Measurements from ENCODE around the gene TMEM150C.

The TMEM150C gene

GRCh38 chr4:82528868-82529267 is 32.9 kb downstream of the TMEM150C start:
- no peak overlapping the region for H3K9ac ChIP-seq (ENCODE audit: low read length)
- H3K27me3 ChIP-seq (ENCODE audit: control insufficient read depth in 1 of 2, insufficient read depth in 2 of 2, low read length in 2 of 2): no peaks in the 10 kb centered on the region
- H3K4me1 ChIP-seq (ENCODE audit: insufficient read depth, low read length): no peaks in the 10 kb centered on the region
- no peak overlapping the region for H3K27ac ChIP-seq (ENCODE audit: low read depth, low read length)
- H3K36me3 ChIP-seq (ENCODE audit: insufficient read depth, low read length): no peaks in the 10 kb centered on the region
- no peak overlapping the region for H3K4me3 ChIP-seq (ENCODE audit: low read depth in 1 of 2, low read length in 2 of 2)
- H3K9me3 ChIP-seq (ENCODE audit: low read length): no peaks in the 10 kb centered on the region

- Histone ChIP-seq H3K4me1 (ENCODE audit: insufficient read depth, low read length) (no peaks in the 10 kb centered on the region), H3K9me3 (ENCODE audit: low read length) (no peaks in the 10 kb centered on the region), H3K36me3 (ENCODE audit: insufficient read depth, low read length) (no peaks in the 10 kb centered on the region), H3K9ac (ENCODE audit: low read length) (no peak overlapping the region), H3K27me3 (ENCODE audit: control insufficient read depth in 1 of 2, insufficient read depth in 2 of 2, low read length in 2 of 2) (no peaks in the 10 kb centered on the region), H3K4me3 (ENCODE audit: low read depth in 1 of 2, low read length in 2 of 2) (no peak overlapping the region), H3K27ac (ENCODE audit: low read depth, low read length) (no peak overlapping the region)
These were observed 33.7 kb downstream of the TMEM150C start for GRCh38 chr4:82528074-82528473.

GRCh38 chr4:82525307-82525911 is 36.4 kb downstream of the TMEM150C start:
- no peaks in the 10 kb centered on the region for H3K36me3 ChIP-seq (ENCODE audit: insufficient read depth, low read length)
- H3K9me3 ChIP-seq (ENCODE audit: low read length): no peaks in the 10 kb centered on the region
- H3K9ac ChIP-seq (ENCODE audit: low read length): no peak overlapping the region
- no peak overlapping the region for H3K4me3 ChIP-seq (ENCODE audit: low read depth in 1 of 2, low read length in 2 of 2)
- no peak overlapping the region for H3K27ac ChIP-seq (ENCODE audit: low read depth, low read length)
- no peaks in the 10 kb centered on the region for H3K4me1 ChIP-seq (ENCODE audit: insufficient read depth, low read length)
- H3K27me3 ChIP-seq (ENCODE audit: control insufficient read depth in 1 of 2, insufficient read depth in 2 of 2, low read length in 2 of 2): no peaks in the 10 kb centered on the region

- Histone ChIP-seq H3K9me3 (ENCODE audit: low read length) (no peaks in the 10 kb centered on the region), H3K4me1 (ENCODE audit: insufficient read depth, low read length) (no peaks in the 10 kb centered on the region), H3K9ac (ENCODE audit: low read length) (no peak overlapping the region), H3K27me3 (ENCODE audit: control insufficient read depth in 1 of 2, insufficient read depth in 2 of 2, low read length in 2 of 2) (no peaks in the 10 kb centered on the region), H3K27ac (ENCODE audit: low read depth, low read length) (no peak overlapping the region), H3K4me3 (ENCODE audit: low read depth in 1 of 2, low read length in 2 of 2) (no peak overlapping the region), H3K36me3 (ENCODE audit: insufficient read depth, low read length) (no peaks in the 10 kb centered on the region)
These were observed 37.1 kb downstream of the TMEM150C start for GRCh38 chr4:82524570-82525152.

- Histone ChIP-seq H3K4me1 (ENCODE audit: insufficient read depth, low read length) (no peaks in the 10 kb centered on the region), H3K9me3 (ENCODE audit: low read length) (no peaks in the 10 kb centered on the region), H3K4me3 (ENCODE audit: low read depth in 1 of 2, low read length in 2 of 2) (no peak overlapping the region), H3K9ac (ENCODE audit: low read length) (no peak overlapping the region), H3K27ac (ENCODE audit: low read depth, low read length) (no peak overlapping the region), H3K36me3 (ENCODE audit: insufficient read depth, low read length) (no peaks in the 10 kb centered on the region), H3K27me3 (ENCODE audit: control insufficient read depth in 1 of 2, insufficient read depth in 2 of 2, low read length in 2 of 2) (no peaks in the 10 kb centered on the region)
These were observed 38.6 kb downstream of the TMEM150C start for GRCh38 chr4:82523179-82523578.

GRCh38 chr4:82522472-82522871 is 39.3 kb downstream of the TMEM150C start:
- H3K4me1 ChIP-seq (ENCODE audit: insufficient read depth, low read length): no peaks in the 10 kb centered on the region
- no peak overlapping the region for H3K4me3 ChIP-seq (ENCODE audit: low read depth in 1 of 2, low read length in 2 of 2)
- H3K9me3 ChIP-seq (ENCODE audit: low read length): no peaks in the 10 kb centered on the region
- no peaks in the 10 kb centered on the region for H3K36me3 ChIP-seq (ENCODE audit: insufficient read depth, low read length)
- no peaks in the 10 kb centered on the region for H3K27me3 ChIP-seq (ENCODE audit: control insufficient read depth in 1 of 2, insufficient read depth in 2 of 2, low read length in 2 of 2)
- no peak overlapping the region for H3K27ac ChIP-seq (ENCODE audit: low read depth, low read length)
- H3K9ac ChIP-seq (ENCODE audit: low read length): no peak overlapping the region

- H3K9me3 ChIP-seq (ENCODE audit: low read length): no peaks in the 10 kb centered on the region
- no peak overlapping the region for H3K4me3 ChIP-seq (ENCODE audit: low read depth in 1 of 2, low read length in 2 of 2)
- no peak overlapping the region for H3K27ac ChIP-seq (ENCODE audit: low read depth, low read length)
- H3K4me1 ChIP-seq (ENCODE audit: insufficient read depth, low read length): peaks cover 5% of the 10 kb centered on the region
- no peak overlapping the region for H3K9ac ChIP-seq (ENCODE audit: low read length)
- H3K27me3 ChIP-seq (ENCODE audit: control insufficient read depth in 1 of 2, insufficient read depth in 2 of 2, low read length in 2 of 2): no peaks in the 10 kb centered on the region
- H3K36me3 ChIP-seq (ENCODE audit: insufficient read depth, low read length): no peaks in the 10 kb centered on the region
These were observed 40.5 kb downstream of the TMEM150C start for GRCh38 chr4:82521283-82521682.

- Histone ChIP-seq H3K36me3 (ENCODE audit: insufficient read depth, low read length) (no peaks in the 10 kb centered on the region), H3K4me3 (ENCODE audit: low read depth in 1 of 2, low read length in 2 of 2) (no peak overlapping the region), H3K9me3 (ENCODE audit: low read length) (no peaks in the 10 kb centered on the region), H3K27me3 (ENCODE audit: control insufficient read depth in 1 of 2, insufficient read depth in 2 of 2, low read length in 2 of 2) (no peaks in the 10 kb centered on the region), H3K9ac (ENCODE audit: low read length) (no peak overlapping the region), H3K4me1 (ENCODE audit: insufficient read depth, low read length) (peaks cover 5% of the 10 kb centered on the region), H3K27ac (ENCODE audit: low read depth, low read length) (no peak overlapping the region)
These were observed 42.0 kb downstream of the TMEM150C start for GRCh38 chr4:82519776-82520175.

- Histone ChIP-seq H3K9ac (ENCODE audit: low read length) (no peak overlapping the region), H3K27ac (ENCODE audit: low read depth, low read length) (no peak overlapping the region), H3K4me3 (ENCODE audit: low read depth in 1 of 2, low read length in 2 of 2) (no peak overlapping the region), H3K27me3 (ENCODE audit: control insufficient read depth in 1 of 2, insufficient read depth in 2 of 2, low read length in 2 of 2) (no peaks in the 10 kb centered on the region), H3K36me3 (ENCODE audit: insufficient read depth, low read length) (no peaks in the 10 kb centered on the region), H3K9me3 (ENCODE audit: low read length) (no peaks in the 10 kb centered on the region), H3K4me1 (ENCODE audit: insufficient read depth, low read length) (peaks cover 5% of the 10 kb centered on the region)
These were observed 42.7 kb downstream of the TMEM150C start for GRCh38 chr4:82519072-82519471.

GRCh38 chr4:82517043-82517442 is 44.7 kb downstream of the TMEM150C start:
- H3K4me1 ChIP-seq (ENCODE audit: insufficient read depth, low read length): peaks cover 5% of the 10 kb centered on the region
- H3K27ac ChIP-seq (ENCODE audit: low read depth, low read length): no peak overlapping the region
- H3K4me3 ChIP-seq (ENCODE audit: low read depth in 1 of 2, low read length in 2 of 2): no peak overlapping the region
- no peaks in the 10 kb centered on the region for H3K27me3 ChIP-seq (ENCODE audit: control insufficient read depth in 1 of 2, insufficient read depth in 2 of 2, low read length in 2 of 2)
- H3K9me3 ChIP-seq (ENCODE audit: low read length): no peaks in the 10 kb centered on the region
- no peaks in the 10 kb centered on the region for H3K36me3 ChIP-seq (ENCODE audit: insufficient read depth, low read length)
- H3K9ac ChIP-seq (ENCODE audit: low read length): no peak overlapping the region

- Histone ChIP-seq H3K36me3 (ENCODE audit: insufficient read depth, low read length) (no peaks in the 10 kb centered on the region), H3K4me1 (ENCODE audit: insufficient read depth, low read length) (peaks cover 5% of the 10 kb centered on the region), H3K9ac (ENCODE audit: low read length) (no peak overlapping the region), H3K27me3 (ENCODE audit: control insufficient read depth in 1 of 2, insufficient read depth in 2 of 2, low read length in 2 of 2) (no peaks in the 10 kb centered on the region), H3K9me3 (ENCODE audit: low read length) (no peaks in the 10 kb centered on the region), H3K27ac (ENCODE audit: low read depth, low read length) (no peak overlapping the region), H3K4me3 (ENCODE audit: low read depth in 1 of 2, low read length in 2 of 2) (no peak overlapping the region)
These were observed 46.1 kb downstream of the TMEM150C start for GRCh38 chr4:82515705-82516104.

GRCh38 chr4:82513382-82513781 is 48.4 kb downstream of the TMEM150C start:
- H3K9me3 ChIP-seq (ENCODE audit: low read length): no peaks in the 10 kb centered on the region
- no peak overlapping the region for H3K9ac ChIP-seq (ENCODE audit: low read length)
- H3K4me1 ChIP-seq (ENCODE audit: insufficient read depth, low read length): peaks cover 5% of the 10 kb centered on the region
- H3K36me3 ChIP-seq (ENCODE audit: insufficient read depth, low read length): no peaks in the 10 kb centered on the region
- no peak overlapping the region for H3K4me3 ChIP-seq (ENCODE audit: low read depth in 1 of 2, low read length in 2 of 2)
- no peaks in the 10 kb centered on the region for H3K27me3 ChIP-seq (ENCODE audit: control insufficient read depth in 1 of 2, insufficient read depth in 2 of 2, low read length in 2 of 2)
- no peak overlapping the region for H3K27ac ChIP-seq (ENCODE audit: low read depth, low read length)
